NCI-H1417 treated with DMSO at 0.1 percent for 48 hours (cell line): ENCODE measurements around the gene HSDL1.
A peak's percentile ranks its signal among the peaks of the same experiment; 100 is the strongest.
"Not testable (repeated sequence)": the region's sequence is repeated elsewhere in the genome, so short reads cannot be mapped to it uniquely, and the experiment has no call there.

Source experiments
- DNase-seq: peaks from one replicate; lab custom pipeline; 2025; lab: John Stamatoyannopoulos, UW

The HSDL1 gene

GRCh38 chr16:84138824-84139627 is 6.0 kb downstream of the HSDL1 start:
- DNase-seq, result no peak

- DNase-seq, result no peak
Observed at GRCh38 chr16:84138500-84138823, 6.5 kb downstream of the HSDL1 start.

- DNase-seq, result no peak
Observed at GRCh38 chr16:84137769-84138357, 7.1 kb downstream of the HSDL1 start.

GRCh38 chr16:84137287-84137686 is 7.7 kb downstream of the HSDL1 start:
- DNase-seq, result no peak

GRCh38 chr16:84136331-84137125 is 8.4 kb downstream of the HSDL1 start:
- no peak for DNase-seq

GRCh38 chr16:84132527-84133285 is 12.3 kb downstream of the HSDL1 start:
- DNase-seq, result no peak

GRCh38 chr16:84131117-84131516 is 13.9 kb downstream of the HSDL1 start:
- DNase-seq, result no peak

- DNase-seq, result no peak
Observed at GRCh38 chr16:84124257-84125073, 20.5 kb downstream of the HSDL1 start.

- no peak for DNase-seq
Observed at GRCh38 chr16:84121007-84121406, 24.0 kb downstream of the HSDL1 start.

GRCh38 chr16:84120023-84120422 is 25.0 kb downstream of the HSDL1 start:
- DNase-seq, result no peak

- DNase-seq, result no peak
Observed at GRCh38 chr16:84119368-84119767, 25.6 kb downstream of the HSDL1 start.

GRCh38 chr16:84118315-84118714 is 26.7 kb downstream of the HSDL1 start:
- DNase-seq, result not testable (repeated sequence)

GRCh38 chr16:84117494-84117843 is 27.5 kb downstream of the HSDL1 start:
- DNase-seq, result no peak

- DNase-seq, result peak; percentile 30
Observed at GRCh38 chr16:84116720-84117493, 28.1 kb downstream of the HSDL1 start, which contains the start of gene MBTPS1. MBTPS1 (minus strand) TSS chr16:84116942; CDS start chr16:84101783, 15,159 bp downstream.

GRCh38 chr16:84115919-84116719 is 28.9 kb downstream of the HSDL1 start:
- DNase-seq, result no peak

- not testable (repeated sequence) for DNase-seq
Observed at GRCh38 chr16:84111949-84112348, 33.0 kb downstream of the HSDL1 start.

GRCh38 chr16:84111525-84111924 is 33.5 kb downstream of the HSDL1 start:
- DNase-seq, result no peak

- no peak for DNase-seq
Observed at GRCh38 chr16:84110527-84110926, 34.5 kb downstream of the HSDL1 start.

- no peak for DNase-seq
Observed at GRCh38 chr16:84109598-84110335, 35.2 kb downstream of the HSDL1 start.
